Hematopoietic multipotent progenitor cell treated with erythropoietin and hydrocortisone succinate and interleukin-3 and kit ligand, for 4 days (in vitro differentiated cells): Measurements from ENCODE around the gene AFG1L.
"Not testable (repeated sequence)": the region's sequence is repeated elsewhere in the genome, so short reads cannot be mapped to it uniquely, and the experiment has no call there.

Source experiments
- DNase-seq: peaks from one replicate; pipeline ENCODE4 v3.0.0-alpha.2; 2015

Gene AFG1L

DNA sequence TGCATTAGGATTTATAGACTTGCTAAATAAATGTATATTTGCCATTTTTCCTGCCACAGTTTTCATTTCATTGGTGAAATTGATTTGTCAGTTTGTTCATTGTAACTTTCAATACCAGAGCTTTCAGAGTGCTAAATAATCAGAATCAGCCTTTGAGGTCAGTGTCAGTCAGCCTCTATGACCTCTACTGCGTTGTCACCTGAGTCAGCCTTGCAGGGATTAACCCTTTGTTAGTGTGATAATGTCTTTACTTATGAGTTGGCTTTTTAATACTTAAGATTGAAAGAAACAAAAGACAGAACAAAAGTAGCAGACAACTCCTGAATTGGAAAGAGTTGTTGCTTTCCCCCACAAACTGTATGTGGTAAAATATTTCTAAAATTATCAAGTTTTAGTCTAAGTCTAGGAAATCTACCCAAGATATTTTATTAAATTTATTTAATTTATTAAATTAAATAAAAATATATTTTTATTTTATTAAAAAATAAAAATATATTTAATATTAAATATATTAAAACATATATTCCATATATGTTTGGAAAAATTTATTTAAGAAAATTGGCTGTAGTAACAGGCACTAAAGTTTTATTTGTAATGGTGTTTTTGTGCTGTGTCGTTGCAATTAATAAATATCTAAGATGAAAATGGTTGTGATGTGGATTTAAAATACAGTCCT, 125.2 kb downstream of the AFG1L start:
- no peak for DNase-seq

DNA sequence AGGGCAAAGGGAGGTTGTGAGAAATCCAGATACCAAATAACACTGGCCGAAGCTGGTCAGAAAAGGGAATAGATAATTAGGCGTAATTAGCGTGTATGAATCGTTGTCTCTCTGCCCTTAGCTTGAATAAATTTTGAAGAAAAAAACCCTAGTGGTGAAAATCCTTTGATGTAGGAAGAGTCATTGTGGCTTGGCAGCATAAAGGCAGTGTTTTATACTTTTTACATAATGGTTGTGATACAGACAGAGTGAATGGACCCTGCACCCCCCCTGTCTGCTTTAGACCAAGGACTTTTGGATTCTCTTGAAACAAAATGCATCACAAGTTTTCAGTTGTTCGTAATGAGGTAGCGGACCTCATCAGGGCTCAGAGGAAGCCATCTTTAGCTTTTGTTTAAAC, 126.5 kb downstream of the AFG1L start:
- DNase-seq: no peak

DNA sequence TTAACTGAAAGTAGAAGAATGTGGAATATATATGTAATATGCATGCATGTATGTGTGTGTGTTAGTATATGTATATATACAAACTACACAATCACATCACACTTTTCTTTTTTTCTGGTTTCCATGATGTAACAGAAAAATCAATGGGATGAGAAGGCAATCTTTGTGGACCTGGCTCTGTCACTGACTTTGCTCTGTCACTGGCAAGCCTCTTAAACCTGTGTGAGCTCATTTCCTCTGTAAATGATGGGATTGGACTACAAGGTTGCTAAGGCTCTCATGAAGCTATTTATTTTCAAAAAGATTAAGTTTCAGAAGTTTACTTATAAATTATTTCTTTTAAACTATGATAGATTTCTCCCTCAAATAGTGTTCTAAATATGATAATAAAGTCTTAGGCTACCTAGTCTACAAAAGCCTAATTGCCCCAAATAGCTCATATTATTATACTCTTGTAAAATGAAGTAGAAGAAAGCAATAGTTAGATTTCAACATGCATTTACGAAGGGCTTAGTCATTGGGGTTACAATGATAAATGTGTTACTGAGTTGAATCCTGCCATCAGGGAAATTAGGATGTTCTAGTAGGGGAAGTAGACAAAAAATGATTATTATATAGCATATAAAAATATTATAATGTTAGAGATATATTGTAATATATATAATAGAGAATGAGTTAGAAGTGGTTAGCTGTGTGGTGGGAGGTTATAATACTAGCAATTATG, 129.3 kb downstream of the AFG1L start:
- peak; percentile 36 for DNase-seq

DNA sequence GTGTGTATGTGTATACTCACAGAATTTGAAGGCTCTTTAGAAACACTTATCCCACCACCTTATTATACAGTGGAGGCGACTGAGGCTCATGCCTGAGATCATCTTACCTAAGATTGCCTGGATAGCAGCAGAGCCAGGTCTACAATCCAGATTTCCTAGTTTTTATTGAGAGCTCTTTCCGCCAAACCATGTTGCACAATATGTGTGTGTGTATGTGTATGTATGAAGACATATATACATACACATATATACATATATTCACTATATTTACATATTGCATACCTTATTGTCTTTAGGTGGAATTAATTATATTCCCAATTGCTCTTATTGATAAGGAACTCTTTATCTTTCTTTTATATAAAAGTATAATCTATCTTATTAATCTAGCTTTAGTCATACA, 130.6 kb downstream of the AFG1L start:
- DNase-seq: no peak

DNA sequence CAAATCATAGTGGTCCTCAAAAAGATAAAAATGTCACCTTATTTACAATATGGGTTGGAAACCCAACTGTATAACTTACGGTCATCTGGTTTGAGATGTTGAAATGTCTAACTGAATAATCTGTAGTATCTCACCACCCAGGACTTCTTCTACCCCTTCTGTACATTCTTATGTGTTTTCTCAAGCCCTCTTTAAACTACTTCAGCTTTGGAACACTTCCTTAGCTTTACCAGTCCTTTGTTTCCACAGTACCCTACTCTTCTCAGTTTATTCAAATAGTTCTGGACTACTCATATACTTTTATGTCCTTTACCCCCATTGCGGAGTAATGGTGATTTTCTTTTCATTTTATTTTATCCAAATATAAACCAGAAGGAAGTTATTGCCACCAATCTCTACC, 137.3 kb downstream of the AFG1L start:
- DNase-seq: no peak

DNA sequence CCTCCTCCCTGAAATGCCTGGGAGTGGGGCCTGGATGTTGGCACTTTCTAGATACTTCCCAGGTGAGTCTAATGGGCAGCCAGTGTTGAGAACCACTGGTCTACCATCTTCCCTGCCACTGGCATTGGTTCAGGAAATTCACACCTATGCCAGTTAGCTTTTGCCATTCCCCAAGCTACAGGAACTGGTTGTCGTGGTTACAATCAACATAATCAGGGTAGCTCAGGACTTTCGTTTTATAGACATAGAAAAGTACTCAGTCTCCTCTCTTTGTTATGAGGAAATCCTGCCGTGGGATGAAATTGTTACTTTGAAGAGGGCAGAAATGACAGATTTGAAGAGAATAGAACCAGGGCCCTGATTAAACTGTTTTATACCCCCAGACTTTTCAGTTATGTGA, 137.9 kb downstream of the AFG1L start:
- peak; percentile 63 for DNase-seq

DNA sequence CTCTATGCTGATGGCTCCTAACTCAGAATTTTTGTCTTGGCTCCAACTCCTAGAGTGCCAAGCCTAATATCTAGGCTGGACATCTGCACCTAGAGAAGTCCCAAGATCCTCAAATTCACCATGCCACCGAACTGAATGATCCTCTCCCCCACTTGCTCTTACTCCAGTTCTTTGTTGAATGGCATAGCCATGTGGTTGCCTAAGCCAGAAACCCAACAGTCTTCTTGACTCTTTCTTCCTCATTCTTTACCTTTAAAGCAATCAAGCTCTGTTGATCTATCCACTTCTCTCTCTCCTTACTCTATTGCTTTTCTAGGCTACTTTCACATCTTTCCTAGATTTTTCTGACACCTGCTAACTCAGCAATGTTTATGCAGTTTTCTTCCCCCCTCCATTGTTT, 139.4 kb downstream of the AFG1L start:
- DNase-seq: peak; percentile 37

DNA sequence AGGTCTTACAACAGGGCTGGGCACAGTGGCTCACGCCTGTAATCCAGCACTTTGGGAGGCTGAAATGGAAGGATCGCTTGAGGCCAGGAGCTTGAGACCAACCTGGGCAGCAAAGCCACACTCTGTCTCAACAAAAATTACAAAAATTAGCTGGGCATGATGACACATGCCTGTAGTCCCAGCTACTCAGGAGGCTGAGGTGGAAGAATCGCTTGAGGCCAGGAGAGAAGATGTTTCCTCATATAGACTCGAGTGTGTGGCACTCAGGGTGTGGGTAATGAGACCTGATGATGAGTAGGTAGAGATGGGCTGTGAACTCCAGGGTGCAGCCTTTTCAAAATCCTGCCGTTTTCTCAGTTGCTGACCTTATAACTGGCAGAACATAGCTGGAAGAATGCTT, 140.5 kb downstream of the AFG1L start:
- no peak for DNase-seq

DNA sequence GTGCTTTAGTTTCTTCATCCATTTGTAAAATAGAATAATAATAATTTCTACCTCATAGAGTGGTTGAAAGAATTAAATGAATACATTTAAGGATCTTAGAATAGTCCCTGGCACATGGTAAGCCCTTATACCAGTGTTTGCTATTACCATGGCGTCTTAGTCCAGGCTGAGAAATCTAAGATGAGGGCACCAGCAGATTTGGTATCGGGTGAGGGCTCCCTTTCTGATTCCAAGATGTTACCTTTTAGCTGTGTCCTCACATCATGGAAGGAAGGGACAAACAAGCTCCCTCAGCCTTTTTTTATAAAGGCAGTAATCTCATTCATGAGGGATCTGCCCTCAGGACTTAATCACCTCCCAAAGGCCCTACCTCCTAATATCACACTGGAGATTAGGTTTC, 141.9 kb downstream of the AFG1L start:
- DNase-seq: no peak

DNA sequence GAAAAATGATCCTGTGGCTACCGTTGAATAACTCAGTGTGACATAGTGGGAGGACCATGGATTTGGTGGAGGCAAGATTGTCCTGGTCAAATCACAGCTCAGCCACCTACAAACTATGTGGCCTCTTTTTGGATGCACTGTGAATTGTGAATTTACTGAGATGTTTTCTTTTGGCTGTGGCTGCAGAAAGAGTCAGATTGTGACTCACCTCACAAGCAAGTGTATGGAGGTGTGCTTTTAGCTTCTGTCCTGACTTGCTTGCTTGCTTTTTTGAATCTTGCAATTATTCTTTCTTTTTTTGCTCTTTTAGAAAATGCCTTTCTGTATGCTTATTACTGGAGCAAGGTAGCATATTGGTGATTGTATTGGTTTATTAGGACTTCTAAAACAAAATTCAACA, 143.0 kb downstream of the AFG1L start:
- DNase-seq: no peak

DNA sequence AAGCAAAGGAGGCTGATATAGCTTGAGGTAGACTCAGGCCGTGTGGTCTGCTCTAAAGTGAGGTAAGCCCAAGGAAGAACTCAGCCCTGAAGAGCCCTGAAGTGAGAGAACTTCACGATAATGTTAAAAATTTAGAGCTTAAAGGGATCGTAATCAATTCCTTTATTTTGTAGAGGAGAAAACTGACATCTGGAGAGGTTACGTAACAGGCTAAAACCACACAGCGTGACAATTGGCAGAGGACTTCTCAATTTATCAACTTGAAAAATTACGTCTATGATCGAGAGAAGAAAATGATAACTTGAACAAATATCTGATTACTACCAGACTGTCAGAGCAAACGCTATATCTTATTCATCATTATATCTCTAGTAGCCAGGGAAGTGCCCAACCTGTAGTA, 144.1 kb downstream of the AFG1L start:
- DNase-seq: peak; percentile 73

DNA sequence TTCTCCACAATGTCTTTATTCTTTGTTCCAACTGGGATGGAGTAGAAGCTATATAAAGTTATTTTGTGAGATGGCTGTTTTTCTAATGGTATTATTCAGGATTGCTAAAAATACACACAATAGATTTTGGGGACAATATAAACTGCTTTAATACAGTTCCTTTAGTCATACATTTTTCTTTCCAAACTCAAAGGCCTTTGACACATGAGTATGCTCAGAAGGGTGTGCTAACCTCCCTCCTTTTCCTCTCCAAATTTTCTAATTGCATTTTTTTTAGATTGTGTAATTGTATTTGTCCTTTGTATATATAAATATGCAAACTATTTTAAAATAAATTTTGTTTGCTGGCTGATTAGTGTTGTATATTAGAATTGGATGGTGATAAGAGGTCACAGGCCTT, 146.3 kb downstream of the AFG1L start:
- no peak for DNase-seq

DNA sequence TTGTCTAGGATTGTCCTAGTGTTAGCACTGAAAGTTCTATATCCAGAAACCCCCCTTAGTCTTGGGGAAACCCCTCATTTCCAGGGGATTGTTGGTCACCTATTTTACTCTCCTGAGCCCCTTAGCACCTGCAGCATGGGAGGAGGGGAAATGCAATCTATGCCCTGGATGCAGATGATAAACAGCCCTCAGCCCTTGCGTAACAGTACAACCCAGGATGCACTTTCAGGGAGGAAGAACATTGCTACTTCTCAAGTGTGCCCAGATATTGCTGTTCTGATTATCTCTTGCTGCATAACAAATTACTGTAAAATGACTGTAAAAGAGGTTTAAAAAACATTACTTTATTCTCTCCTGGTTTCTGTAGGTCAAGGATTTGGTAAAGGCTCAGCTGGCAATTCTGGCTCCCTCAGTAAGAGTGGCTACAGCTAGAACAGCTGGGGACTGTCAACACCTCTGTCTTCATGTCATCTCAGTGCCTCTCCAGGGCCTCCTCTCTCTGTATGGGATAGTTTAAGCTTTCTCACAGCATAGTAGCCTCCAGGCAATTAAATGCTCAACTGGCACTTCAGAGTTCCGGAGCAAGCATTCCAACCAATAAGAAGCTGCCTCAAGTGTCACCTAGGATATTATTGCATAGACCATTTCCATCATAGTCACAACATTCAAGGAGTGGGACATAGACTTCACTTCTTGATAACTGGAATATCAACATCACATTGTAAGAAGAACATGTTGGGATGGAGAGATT, 148.1 kb downstream of the AFG1L start:
- DNase-seq: peak; percentile 35

DNA sequence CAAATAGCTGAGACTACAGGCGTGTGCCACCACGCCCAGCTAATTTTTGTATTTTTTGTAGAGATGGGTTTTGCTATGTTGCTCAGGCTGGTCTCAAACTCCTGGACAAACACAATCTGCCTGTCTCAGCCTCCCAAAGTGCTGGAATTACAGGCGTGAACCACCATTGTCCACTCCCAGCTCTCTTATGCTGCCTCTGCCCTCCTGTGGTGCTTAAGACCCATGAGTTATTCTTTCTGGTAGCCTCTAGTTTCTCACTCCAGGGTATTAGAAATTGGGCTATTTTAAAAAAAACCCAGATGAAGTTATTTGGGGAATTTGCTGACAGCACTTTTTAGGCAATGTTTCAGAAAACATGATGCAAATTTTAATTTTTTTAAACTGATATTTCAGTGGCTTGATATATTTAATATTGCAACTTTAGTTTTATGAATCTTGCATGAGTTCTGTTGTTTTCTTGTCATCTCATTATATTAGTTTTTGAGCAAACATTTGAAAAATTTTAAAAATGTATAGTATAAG, 151.8 kb downstream of the AFG1L start:
- no peak for DNase-seq

DNA sequence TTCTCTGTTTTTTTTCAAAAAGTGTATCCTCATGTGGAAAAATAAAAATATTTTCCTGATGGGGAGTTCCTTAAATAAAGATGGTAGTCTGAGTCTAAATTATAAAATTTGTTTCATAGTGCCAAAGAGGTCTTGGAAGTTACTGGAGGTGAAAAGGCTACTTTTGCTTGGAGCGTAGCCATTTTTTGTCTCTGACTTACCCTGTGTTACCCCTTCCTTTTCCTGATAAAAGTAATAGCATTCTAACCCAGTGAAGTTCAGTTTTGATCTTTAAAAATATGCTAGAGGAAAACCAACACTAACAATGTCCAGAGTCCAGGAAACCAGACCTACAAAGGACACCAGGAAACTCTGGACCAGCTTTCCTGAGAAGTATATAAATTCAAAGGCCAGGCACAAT, 153.6 kb downstream of the AFG1L start:
- no peak for DNase-seq

DNA sequence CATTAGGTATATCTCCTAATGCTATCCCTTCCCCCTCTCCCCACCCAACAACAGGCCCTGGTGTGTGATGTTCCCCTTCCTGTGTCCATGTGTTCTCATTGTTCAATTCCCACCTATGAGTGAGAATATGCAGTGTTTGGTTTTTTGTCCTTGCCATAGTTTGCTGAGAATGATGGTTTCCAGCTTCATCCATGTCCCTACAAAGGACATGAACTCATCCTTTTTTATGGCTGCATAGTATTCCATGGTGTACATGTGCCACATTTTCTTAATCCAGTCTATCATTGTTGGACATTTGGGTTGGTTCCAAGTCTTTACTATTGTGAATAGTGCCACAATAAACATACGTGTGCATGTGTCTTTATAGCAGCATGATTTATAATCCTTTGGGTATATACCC, 154.9 kb downstream of the AFG1L start:
- DNase-seq: not testable (repeated sequence)

DNA sequence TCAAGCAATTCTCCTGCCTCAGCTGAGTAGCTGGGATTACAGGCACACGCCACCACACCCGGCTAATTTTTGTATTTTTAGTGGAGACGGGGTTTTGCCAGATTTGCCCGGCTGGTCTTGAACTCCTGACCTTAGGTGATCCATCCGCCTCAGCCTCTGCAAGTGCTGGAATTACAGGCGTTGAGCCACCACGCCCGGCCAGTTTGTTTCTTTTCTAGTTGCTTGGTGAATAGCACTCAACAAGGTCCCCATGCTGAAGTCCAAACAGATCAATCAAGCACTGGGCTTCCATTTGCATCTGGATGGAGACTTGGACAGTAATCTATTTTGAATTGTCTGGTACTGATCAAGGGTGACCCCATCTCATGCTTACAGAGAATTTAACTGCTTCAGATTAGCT, 157.0 kb downstream of the AFG1L start:
- no peak for DNase-seq

DNA sequence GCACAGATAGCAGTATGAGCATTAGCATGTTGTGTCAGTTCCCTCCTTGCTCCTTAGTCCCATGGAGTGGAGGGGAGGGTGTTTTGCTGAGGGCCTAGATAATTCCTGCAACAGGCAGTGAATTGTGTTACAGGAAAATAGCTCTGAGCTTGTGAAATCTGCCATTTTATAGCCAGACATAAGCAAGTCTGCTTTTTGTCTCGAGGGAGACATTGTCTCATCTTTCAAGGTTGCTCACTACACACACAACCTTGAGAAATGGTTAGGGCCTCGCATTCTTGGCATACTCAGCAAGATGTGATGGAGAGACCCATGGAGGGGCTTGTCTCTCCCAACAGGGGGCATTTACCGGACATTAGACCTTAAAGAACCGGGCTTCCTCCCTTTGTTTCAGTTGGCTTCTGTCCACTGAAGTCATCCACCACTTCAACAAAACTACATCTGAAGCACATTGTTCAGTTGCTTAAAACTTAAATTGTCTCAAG, 157.9 kb downstream of the AFG1L start:
- no peak for DNase-seq

DNA sequence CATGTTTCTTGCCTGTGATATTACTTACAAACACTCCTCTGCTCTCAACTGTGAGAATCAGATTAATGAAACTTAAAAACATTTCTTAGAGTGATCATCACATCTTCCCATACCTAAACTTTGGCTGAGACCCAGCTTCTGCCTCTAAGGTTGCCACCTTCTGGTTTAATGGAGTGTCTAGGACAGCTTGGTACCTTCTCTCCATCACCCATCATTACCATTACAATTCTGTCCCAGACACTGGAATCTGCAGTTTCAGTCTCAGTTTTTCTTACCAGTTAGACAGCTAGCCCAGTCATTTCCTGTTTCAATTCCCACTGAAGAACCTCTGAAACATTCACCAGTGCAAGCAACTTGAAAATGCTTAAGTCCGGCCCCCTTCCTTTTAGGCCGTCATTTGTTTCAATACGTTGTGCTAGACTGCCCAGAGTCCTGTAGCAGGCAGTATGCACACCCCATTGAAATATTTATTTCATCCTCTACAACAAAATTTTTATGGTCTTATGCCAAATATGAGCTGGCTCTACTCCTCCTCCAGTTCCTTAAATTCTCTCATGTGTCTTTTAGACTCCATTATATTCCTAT, 158.8 kb downstream of the AFG1L start:
- DNase-seq: peak; percentile 76

DNA sequence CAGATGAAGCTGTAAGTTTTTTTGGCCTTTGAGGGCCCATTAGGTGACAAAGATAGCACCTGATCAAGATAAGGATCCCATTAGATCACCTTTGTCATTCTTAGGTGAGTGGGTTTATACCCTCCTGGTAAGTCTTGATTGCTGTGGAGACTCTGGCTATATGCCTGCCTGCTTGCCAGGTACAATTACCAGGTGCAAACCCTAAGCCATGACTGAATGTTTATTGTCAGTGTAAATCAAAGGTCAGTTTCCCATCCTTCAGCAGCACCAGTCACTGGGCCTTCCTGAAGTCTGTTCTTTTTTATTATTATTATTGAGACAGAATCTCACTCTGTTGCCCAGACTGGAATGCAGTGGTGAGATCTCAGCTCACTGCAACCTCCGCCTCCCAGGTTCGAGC, 159.5 kb downstream of the AFG1L start:
- no peak for DNase-seq

DNA sequence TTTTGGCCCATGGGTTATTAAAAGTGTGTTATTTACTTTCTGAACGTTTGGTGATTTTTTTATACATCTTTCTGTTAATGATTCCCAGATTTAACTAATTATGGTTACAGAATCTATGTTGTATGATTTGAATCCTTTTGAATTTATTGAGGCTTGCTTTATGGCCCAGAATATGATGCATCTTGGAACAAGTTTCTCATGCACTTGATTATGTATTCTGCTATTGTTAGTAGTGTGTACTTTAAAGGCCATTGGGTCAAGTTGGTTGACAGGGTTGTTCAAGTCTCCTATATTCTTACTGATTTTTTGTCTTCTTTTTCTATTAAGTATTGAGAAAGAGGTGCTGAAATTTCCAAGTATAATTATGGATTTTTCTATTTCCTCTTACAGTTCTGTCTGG, 160.8 kb downstream of the AFG1L start:
- DNase-seq: no peak

DNA sequence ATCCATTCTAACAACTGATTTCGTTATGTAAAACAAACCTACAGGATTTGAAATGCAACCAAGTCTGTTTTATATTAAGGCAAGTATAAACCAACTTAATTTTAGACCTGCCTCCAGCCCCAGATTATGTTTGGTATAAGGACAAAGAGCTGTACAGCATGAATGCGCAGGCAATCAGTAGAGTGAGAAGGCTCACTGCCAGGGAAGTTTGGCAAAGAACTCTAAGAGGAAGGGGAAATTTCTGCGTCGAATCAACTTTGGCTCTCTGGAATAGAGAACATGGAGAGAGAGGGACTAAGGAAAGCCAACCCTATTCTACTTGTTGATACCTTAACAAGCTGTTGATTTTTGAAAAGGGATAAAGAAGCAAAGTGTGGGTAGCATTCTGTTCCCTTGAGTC, 168.9 kb downstream of the AFG1L start:
- DNase-seq: no peak

DNA sequence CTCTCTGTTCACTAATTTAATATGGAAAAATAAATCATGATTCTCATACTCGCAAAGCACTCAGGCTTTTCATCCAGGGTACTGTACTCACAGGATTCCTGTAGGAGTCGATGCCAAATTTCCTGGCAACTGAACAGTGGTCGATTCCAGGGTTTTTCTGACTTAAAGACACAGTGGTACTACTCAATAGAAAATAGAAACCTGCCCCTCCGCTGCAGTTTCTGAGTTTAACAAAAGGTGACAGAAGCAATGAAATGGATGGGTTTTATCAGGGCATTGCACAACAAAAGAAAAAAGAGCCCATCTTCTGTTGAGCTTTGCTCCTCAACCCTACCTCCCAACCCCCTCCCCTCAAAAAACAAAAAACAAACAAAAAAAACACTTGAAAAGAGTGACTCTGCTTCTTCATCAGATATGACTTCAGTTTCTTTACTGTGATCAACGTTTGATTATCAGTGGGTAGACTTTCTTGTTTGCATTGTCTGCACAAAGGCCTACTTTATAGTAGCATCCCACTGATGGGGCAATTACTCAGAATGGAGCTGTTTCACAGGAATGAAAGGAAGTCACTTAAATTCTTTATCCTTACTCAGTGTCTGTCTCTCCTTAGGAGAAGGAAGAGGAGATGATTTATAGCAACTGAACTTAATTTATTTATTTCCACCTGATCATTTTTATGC, 169.7 kb downstream of the AFG1L start:
- DNase-seq: no peak
